MCF 10A (cell line): ENCODE measurements around the gene SOX13. TPM values are rescaled to one million over a fixed set of nuclear protein-coding genes. Genes with fewer than 3 reads are reported as not detected.

Source experiments
- BruUV-seq: library from RNA; stranded (reverse); fragments of 400-500 nt; replicated peaks from 2 replicates; lab custom pipeline; 2021; lab: Mats Ljungman, UMichigan
- CTCF ChIA-PET: fragments of 300-600 bp; sonication (Branson Sonifier 250); formaldehyde crosslinking; extraction: SDS; loops from one replicate; lab custom pipeline; 2021; ENCODE audit warnings: antibody characterized with exemption, inconsistent platforms; lab: Yijun Ruan, JAX
- POLR2A ChIA-PET: fragments of 300-600, 350-650 bp; sonication (Branson Sonifier 250); formaldehyde crosslinking; extraction: SDS; loops from one replicate; lab custom pipeline; 2020; ENCODE audit warnings: antibody characterized with exemption, inconsistent platforms; lab: Yijun Ruan, JAX
- DNase-seq: peaks from one replicate; pipeline ENCODE4 v3.0.0-alpha.2; 2018; ENCODE audit not compliant: unreplicated experiment
- H3K27ac Mint-ChIP-seq: one replicate; pipeline ENCODE4 v1.8.0; 2022; ENCODE audit warnings: mild to moderate bottlenecking, low read depth, mixed read lengths; ENCODE audit not compliant: unreplicated experiment
- H3K27me3 Mint-ChIP-seq: one replicate; pipeline ENCODE4 v1.8.0; 2022; ENCODE audit warnings: mixed read lengths; ENCODE audit not compliant: insufficient read depth, unreplicated experiment
- H3K36me3 Mint-ChIP-seq: one replicate; pipeline ENCODE4 v1.8.0; 2022; ENCODE audit warnings: mild to moderate bottlenecking, moderate library complexity, mixed read lengths; ENCODE audit not compliant: insufficient read depth, unreplicated experiment
- H3K4me1 Mint-ChIP-seq: one replicate; pipeline ENCODE4 v1.8.0; 2022; ENCODE audit warnings: mixed read lengths; ENCODE audit not compliant: insufficient read depth, unreplicated experiment
- H3K4me3 Mint-ChIP-seq: one replicate; pipeline ENCODE4 v1.8.0; 2022; ENCODE audit warnings: mild to moderate bottlenecking, moderate library complexity, mixed read lengths; ENCODE audit not compliant: unreplicated experiment
- H3K9me3 Mint-ChIP-seq: one replicate; pipeline ENCODE4 v1.8.0; 2022; ENCODE audit warnings: mixed read lengths; ENCODE audit not compliant: unreplicated experiment
- intact Hi-C: fragments of 100-400 bp; cut with micrococcal nuclease; formaldehyde crosslinking; loops from 2 replicates; pipeline ENCODE4 v1.14.1; 2022
- total RNA-seq: library from RNA; stranded (reverse); gene quantifications from 2 replicates; pipeline ENCODE4 v1.2.3, GENCODE V29; 2022
- TF ChIP-seq, protein P1 (sequence below): fragments of 200-600 bp; IDR thresholded peaks from one replicate; pipeline ENCODE4 v1.8.0; 2022; ENCODE audit warnings: antibody characterized with exemption, mild to moderate bottlenecking; ENCODE audit not compliant: unreplicated experiment

The SOX13 gene
- total RNA-seq, 1 experiment from 2014 or later = 32.8 TPM

DNA sequence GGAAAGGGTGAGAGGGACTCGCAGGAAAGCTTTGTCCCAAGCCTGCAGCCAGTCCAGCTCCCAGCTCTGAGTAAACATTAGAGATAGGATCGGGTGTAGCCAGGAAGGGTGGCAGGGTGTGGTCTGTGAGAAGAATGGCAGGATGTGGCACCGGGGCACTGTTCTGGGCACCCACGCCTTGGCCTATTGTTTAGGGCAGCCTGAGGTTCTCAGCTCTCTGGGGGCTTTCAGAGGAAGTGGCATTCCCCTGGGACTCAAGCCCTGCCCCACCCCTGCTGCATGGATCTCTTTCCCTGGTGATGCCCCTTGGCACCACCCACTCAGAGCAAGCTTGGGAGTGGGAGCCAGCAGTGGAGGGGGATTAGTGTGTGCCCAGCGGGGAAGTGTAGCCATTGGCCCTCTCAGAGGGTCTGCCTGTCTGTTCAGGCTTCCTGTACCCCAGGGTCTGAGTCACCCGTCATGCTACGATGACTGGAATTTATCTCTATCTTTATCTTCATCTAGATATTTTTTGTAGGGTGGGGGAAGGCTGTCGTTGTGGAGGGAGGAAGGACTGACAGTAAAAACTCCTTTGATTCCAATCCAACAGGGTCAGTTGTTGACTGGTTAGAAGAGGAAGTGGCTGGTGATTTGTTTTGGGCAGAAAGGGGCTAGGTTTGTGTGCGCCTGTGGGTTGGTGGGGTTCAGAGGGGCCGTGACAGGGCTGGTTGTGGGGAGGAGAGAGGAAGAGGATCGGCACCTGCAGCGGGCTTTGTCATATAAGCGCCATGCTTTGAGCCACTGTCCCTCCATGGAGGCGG lies 31.6 kb downstream of the SOX13 start:
- Mint-ChIP-seq H3K27me3 (no peaks in the 10 kb centered on the region), H3K4me3 (no peak overlapping the region), H3K9me3 (no peaks in the 10 kb centered on the region), H3K4me1 (peaks cover 27% of the 10 kb centered on the region), H3K36me3 (peaks cover 5% of the 10 kb centered on the region), H3K27ac (peak overlapping the region; percentile 52)
- ChIA-PET POLR2A (no interaction called here), CTCF (interaction anchor here (0.6 to 1.1 kb wide), 3 partner anchors 8 to 239 kb away, joined by 3 to 5 read pairs (median 4); no protein-coding TSS in a partner anchor)
- no TSS peak for BruUV-seq
- peak; percentile 62 for DNase-seq
- TF ChIP-seq, protein P1, sequence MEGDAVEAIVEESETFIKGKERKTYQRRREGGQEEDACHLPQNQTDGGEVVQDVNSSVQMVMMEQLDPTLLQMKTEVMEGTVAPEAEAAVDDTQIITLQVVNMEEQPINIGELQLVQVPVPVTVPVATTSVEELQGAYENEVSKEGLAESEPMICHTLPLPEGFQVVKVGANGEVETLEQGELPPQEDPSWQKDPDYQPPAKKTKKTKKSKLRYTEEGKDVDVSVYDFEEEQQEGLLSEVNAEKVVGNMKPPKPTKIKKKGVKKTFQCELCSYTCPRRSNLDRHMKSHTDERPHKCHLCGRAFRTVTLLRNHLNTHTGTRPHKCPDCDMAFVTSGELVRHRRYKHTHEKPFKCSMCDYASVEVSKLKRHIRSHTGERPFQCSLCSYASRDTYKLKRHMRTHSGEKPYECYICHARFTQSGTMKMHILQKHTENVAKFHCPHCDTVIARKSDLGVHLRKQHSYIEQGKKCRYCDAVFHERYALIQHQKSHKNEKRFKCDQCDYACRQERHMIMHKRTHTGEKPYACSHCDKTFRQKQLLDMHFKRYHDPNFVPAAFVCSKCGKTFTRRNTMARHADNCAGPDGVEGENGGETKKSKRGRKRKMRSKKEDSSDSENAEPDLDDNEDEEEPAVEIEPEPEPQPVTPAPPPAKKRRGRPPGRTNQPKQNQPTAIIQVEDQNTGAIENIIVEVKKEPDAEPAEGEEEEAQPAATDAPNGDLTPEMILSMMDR = no peak
- intact Hi-C loops = no loop called here

GRCh38 chr1:204105131-204105515 lies 32.2 kb downstream of the SOX13 start:
- H3K4me1 Mint-ChIP-seq = peaks cover 27% of the 10 kb centered on the region
- no peak overlapping the region for H3K4me3 Mint-ChIP-seq
- ChIA-PET CTCF (interaction anchor here (0.6 kb wide), 1 partner anchor 240 kb away, joined by 3 read pairs; no protein-coding TSS in a partner anchor), POLR2A (no interaction called here)
- no peaks in the 10 kb centered on the region for H3K27me3 Mint-ChIP-seq
- TF ChIP-seq, protein P1 = no peak
- peak overlapping the region; percentile 52 for H3K27ac Mint-ChIP-seq
- intact Hi-C loops = no loop called here
- no peak for DNase-seq
- no peaks in the 10 kb centered on the region for H3K9me3 Mint-ChIP-seq
- peaks cover 5% of the 10 kb centered on the region for H3K36me3 Mint-ChIP-seq
- no TSS peak for BruUV-seq

DNA sequence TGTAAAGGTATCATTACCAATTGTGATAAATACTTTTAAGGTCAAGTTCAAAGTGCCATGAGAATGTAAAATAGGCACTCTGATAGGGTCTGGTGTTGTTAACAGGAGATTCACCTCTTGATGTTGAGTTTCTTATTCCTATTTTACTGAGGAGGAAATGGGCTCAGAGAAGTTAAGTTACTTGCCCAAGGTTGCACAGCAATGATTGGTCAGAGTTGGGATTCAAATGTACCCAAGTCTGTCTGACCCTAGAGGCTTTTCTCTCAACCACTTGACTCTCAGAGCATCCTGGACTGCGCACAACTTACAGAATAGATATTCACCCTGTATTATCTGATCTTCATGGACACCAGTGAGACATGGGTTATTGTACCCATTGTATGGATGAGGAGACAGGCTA lies 33.9 kb downstream of the SOX13 start:
- no peaks in the 10 kb centered on the region for H3K9me3 Mint-ChIP-seq
- H3K4me3 Mint-ChIP-seq = no peak overlapping the region
- BruUV-seq = no TSS peak
- H3K27me3 Mint-ChIP-seq = no peaks in the 10 kb centered on the region
- intact Hi-C loops = no loop called here
- CTCF ChIA-PET = interaction anchor here (0.6 to 1.1 kb wide), 2 partner anchors 21 to 53 kb away, joined by 3 read pairs; no protein-coding TSS in a partner anchor
- POLR2A ChIA-PET = no interaction called here
- no peak overlapping the region for H3K27ac Mint-ChIP-seq
- TF ChIP-seq, protein P1 = no peak
- peaks cover 5% of the 10 kb centered on the region for H3K36me3 Mint-ChIP-seq
- H3K4me1 Mint-ChIP-seq = peaks cover 27% of the 10 kb centered on the region
- DNase-seq = no peak

DNA sequence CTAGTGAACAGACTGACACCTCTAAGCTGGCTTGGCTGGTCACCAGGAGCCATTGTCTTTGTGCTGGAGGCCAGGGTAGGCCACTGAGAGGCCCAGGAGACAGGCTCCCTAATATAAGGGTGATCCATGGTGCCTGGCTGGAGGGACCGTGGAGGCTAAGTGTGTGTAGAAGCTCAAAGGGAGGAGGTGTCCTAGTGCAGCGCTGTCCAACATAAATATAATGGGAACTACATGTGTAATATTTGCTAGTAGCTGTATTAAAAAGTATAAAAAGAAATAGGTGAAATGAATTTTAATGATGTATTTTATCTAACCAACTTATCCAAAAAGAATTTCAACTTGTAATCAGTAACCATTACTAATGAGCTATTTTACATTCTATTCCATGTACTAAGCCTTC lies 35.0 kb downstream of the SOX13 start:
- intact Hi-C loops = no loop called here
- peaks cover 22% of the 10 kb centered on the region for H3K4me1 Mint-ChIP-seq
- POLR2A ChIA-PET = interaction anchor here (0.6 kb wide), 1 partner anchor 827 kb away, joined by 4 read pairs; no protein-coding TSS in a partner anchor

More for the DNA sequence above, 35.0 kb downstream of the SOX13 start:
- CTCF ChIA-PET = interaction anchor here (0.6 to 1.9 kb wide), 9 partner anchors 9 to 778 kb away, joined by 3 to 8 read pairs (median 4); no protein-coding TSS in a partner anchor
- H3K27me3 Mint-ChIP-seq = no peaks in the 10 kb centered on the region
- H3K36me3 Mint-ChIP-seq = no peaks in the 10 kb centered on the region
- BruUV-seq = no TSS peak
- TF ChIP-seq, protein P1 = no peak
- H3K9me3 Mint-ChIP-seq = no peaks in the 10 kb centered on the region
- H3K4me3 Mint-ChIP-seq = no peak overlapping the region
- DNase-seq = no peak
- H3K27ac Mint-ChIP-seq = no peak overlapping the region
